Measurements from ENCODE around the gene ERBIN. TPM values are rescaled to one million over a fixed set of nuclear protein-coding genes. Genes with fewer than 3 reads are reported as not detected.
"Not testable (repeated sequence)": the region's sequence is repeated elsewhere in the genome, so short reads cannot be mapped to it uniquely, and the experiment has no call there.

The ERBIN gene
- total RNA-seq, 4 donors from 2014 or later, result 116 to 218 (median 152) TPM

DNA sequence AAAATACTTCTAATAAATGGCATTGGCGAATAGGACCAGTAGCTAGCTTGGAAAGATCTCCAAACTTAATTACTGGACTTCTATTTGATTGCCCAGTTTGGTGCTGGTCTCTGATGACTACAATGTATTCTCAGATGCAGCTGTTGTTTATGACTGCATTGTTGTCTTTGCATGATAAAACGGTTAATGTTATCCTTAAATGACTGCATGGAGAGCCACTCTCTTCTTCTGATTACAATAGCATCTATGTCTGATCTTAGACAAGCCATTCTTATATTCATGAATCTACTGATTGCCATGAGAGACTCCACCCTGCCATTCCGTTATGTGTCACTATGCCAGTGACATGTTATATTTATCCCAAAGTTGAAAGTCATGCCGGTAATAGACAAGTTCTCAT is 42.9 kb upstream of the ERBIN start:
- no peaks in the 10 kb centered on the region for H3K36me3 ChIP-seq
- H3K4me3 ChIP-seq, result no peak overlapping the region

DNA sequence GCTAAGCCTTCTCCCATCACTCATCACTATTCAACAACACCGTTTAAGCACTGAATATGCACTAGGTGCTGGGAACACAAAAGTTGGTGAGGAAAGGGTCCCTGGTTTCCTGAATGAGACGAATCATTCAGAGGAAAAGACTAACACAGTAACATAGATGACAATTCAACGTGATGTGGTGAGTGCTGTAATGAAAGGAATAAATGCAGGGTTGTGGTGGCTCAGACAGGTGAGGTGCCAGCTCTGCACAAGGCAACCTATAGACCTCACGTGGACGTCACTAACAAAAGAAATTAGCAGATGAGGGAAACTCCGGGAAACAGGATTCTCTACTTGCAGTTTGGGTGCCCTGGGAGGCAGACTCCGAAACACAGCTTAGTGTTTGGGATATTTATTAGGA is 40.0 kb upstream of the ERBIN start:
- no peak for DNase-seq
- no peaks in the 10 kb centered on the region for H3K27me3 ChIP-seq
- TF ChIP-seq POLR2A (IDR thresholded peaks at IDR 0.05), result no peak
- TF ChIP-seq, protein P1, sequence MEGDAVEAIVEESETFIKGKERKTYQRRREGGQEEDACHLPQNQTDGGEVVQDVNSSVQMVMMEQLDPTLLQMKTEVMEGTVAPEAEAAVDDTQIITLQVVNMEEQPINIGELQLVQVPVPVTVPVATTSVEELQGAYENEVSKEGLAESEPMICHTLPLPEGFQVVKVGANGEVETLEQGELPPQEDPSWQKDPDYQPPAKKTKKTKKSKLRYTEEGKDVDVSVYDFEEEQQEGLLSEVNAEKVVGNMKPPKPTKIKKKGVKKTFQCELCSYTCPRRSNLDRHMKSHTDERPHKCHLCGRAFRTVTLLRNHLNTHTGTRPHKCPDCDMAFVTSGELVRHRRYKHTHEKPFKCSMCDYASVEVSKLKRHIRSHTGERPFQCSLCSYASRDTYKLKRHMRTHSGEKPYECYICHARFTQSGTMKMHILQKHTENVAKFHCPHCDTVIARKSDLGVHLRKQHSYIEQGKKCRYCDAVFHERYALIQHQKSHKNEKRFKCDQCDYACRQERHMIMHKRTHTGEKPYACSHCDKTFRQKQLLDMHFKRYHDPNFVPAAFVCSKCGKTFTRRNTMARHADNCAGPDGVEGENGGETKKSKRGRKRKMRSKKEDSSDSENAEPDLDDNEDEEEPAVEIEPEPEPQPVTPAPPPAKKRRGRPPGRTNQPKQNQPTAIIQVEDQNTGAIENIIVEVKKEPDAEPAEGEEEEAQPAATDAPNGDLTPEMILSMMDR (IDR thresholded peaks at IDR 0.05), result no peak
- no peaks in the 10 kb centered on the region for H3K4me1 ChIP-seq
- no peak overlapping the region for H3K27ac ChIP-seq
- H3K4me3 ChIP-seq, result no peak overlapping the region
- H3K9me3 ChIP-seq, result no peaks in the 10 kb centered on the region
- H3K36me3 ChIP-seq, result no peaks in the 10 kb centered on the region

More for the DNA sequence above, 42.9 kb upstream of the ERBIN start:
- no peak overlapping the region for H3K27ac ChIP-seq
- TF ChIP-seq, protein P1 (IDR thresholded peaks at IDR 0.05), result no peak
- TF ChIP-seq POLR2A (IDR thresholded peaks at IDR 0.05), result no peak
- H3K4me1 ChIP-seq, result no peaks in the 10 kb centered on the region
- no peaks in the 10 kb centered on the region for H3K27me3 ChIP-seq
- DNase-seq, result no peak
- no peaks in the 10 kb centered on the region for H3K9me3 ChIP-seq

DNA sequence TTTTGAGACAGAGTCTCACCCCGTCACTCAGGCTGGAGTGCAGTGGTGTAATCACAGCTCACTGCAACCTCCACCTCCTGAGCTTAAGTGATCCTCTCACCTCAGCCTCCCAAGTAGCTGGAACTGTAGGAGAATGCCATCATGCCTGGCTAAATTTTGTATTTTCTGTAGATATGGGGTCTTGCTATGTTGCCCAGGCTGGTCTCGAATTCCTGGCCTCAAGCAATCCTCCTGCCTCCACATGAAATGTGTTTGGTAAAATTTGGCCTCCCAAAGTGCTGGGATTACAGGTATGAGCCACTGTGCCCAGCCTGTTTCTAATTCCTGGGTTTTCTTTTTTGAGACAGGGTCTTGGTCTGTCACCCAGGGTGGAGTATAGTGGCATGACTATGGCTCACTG is 34.4 kb upstream of the ERBIN start:
- H3K27ac ChIP-seq, H3K27me3 ChIP-seq, DNase-seq, H3K4me3 ChIP-seq, H3K9me3 ChIP-seq, H3K36me3 ChIP-seq, H3K4me1 ChIP-seq: not testable (repeated sequence)

DNA sequence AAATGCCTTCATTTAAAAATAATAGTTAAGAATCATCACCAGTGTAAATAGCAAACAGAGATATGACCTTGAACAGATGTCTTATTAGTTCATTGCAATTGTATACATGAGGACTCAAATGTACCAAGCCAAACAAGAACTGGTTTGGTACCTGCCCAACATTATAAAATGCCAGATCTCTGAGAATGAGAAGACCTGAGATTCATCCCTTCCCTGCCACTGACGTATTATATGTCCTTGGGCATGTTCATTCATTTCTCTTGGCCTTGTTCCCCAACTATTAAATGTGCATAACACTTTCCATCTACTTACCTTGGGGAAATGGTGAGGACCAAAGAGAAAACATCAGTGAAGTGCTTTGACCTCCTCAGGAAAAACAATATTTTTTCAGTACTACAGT is 33.6 kb upstream of the ERBIN start:
- Histone ChIP-seq H3K27me3 (no peaks in the 10 kb centered on the region), H3K4me1 (no peaks in the 10 kb centered on the region), H3K9me3 (no peaks in the 10 kb centered on the region), H3K4me3 (no peak overlapping the region), H3K27ac (no peak overlapping the region), H3K36me3 (no peaks in the 10 kb centered on the region)
- no peak for DNase-seq
- no peak for TF ChIP-seq POLR2A (IDR thresholded peaks at IDR 0.05)
- TF ChIP-seq, protein P1 (IDR thresholded peaks at IDR 0.05), result no peak

DNA sequence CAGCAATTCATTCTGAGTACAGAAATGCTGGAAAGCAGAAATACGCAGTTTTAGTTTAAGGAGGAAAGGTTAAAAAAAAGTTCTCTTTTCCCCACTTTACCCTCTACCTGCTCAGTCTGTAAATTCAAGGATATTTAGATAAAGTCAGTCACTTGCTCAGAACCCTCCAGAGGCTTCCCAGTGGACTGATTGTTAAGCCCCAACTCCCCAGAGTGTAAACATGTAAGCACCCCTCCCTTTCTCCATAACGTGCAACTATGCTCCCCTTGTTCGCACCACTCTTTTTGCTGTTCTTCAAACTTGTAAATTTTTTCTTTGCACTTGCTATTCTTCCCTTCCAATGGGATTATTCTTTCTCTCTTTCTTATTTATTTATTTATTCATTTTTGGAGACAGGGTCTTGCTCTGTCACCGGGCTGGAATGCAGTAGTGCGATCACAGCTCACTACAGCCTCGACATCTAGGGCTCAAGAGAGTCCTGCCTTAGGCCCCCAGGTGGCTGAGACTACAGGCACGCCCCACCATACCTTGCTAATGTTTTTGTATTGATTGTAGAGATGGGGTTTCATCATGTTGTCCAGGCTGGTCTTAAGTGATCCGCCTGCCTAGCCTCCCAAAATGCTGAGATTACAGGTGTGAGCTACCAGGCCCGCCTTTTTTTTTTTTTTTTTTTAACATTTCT is 32.5 kb upstream of the ERBIN start:
- no peaks in the 10 kb centered on the region for H3K36me3 ChIP-seq
- DNase-seq, result no peak
- no peaks in the 10 kb centered on the region for H3K4me1 ChIP-seq
- H3K9me3 ChIP-seq, result no peaks in the 10 kb centered on the region
- TF ChIP-seq POLR2A (IDR thresholded peaks at IDR 0.05), result no peak
- H3K27me3 ChIP-seq, result no peaks in the 10 kb centered on the region
- H3K4me3 ChIP-seq, result no peak overlapping the region
- H3K27ac ChIP-seq, result no peak overlapping the region

DNA sequence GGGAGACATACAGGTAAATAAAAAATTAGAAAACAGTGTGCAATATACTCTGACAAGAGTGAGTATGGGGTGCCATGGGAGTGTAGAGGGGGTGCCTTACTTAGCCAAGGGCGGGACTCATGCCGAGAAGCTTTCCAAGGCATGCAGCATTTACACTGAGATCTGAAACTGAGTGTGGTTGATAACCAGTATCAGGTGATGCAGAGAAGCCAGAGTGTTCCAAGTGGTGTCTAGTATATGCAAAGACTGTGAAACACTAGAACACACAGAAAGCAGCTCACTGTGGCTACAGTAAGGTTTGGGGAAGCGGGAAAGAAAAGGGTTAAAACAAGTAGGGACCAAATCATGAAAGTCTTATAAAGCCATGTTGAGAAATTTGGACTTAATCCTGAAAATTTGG is 30.5 kb upstream of the ERBIN start:
- H3K27me3 ChIP-seq, result no peaks in the 10 kb centered on the region
- TF ChIP-seq, protein P1 (IDR thresholded peaks at IDR 0.05), result no peak
- no peak for TF ChIP-seq POLR2A (IDR thresholded peaks at IDR 0.05)
- H3K36me3 ChIP-seq, result no peaks in the 10 kb centered on the region
- H3K4me3 ChIP-seq, result no peak overlapping the region
- no peak for DNase-seq
- H3K4me1 ChIP-seq, result no peaks in the 10 kb centered on the region
- no peaks in the 10 kb centered on the region for H3K9me3 ChIP-seq
- H3K27ac ChIP-seq, result no peak overlapping the region

DNA sequence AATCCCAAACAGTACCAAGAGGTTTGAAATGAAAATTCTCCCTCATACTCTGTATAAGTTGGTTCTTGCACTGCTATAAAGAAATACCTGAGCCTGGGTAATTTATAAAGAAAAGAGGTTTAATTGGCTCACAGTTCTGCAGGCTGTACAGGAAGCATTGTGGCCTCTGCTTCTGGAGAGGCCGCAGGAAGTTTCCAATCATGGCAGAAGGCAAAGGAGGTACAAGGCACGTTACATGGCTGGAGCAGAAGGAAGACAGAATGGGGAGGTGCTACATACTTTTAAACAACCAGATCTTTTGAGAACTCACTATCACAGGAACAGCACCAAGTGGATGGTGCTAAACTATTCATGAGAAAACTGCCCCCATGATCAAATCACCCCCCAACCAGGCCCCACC is 25.6 kb upstream of the ERBIN start:
- no peaks in the 10 kb centered on the region for H3K9me3 ChIP-seq
- no peak overlapping the region for H3K4me3 ChIP-seq
- no peak for DNase-seq
- no peaks in the 10 kb centered on the region for H3K36me3 ChIP-seq
- TF ChIP-seq, protein P1 (IDR thresholded peaks at IDR 0.05), result no peak
- TF ChIP-seq POLR2A (IDR thresholded peaks at IDR 0.05), result no peak
- H3K27me3 ChIP-seq, result no peaks in the 10 kb centered on the region
- no peaks in the 10 kb centered on the region for H3K4me1 ChIP-seq
- no peak overlapping the region for H3K27ac ChIP-seq

Measured in Peyer's patch (tissue), 4 donors.